ENCODE data around the gene KIN. TPM values are rescaled to one million over a fixed set of nuclear protein-coding genes. Genes with fewer than 3 reads are reported as not detected.
A peak's percentile ranks its signal among the peaks of the same experiment; 100 is the strongest.

KIN gene
- polyA plus RNA-seq, 4 donors, result 7.0 to 12.7 (median 9.1) TPM

GRCh38 chr10:7810443-7810842, 22.6 kb upstream of the KIN start:
- Histone ChIP-seq H3K4me1 (ENCODE audit: control insufficient read depth in 3 of 3, insufficient read depth in 2 of 3, low read depth in 1 of 3, low read length in 2 of 3) (no peaks in the 10 kb centered on the region), H3K9me3 (ENCODE audit: control insufficient read depth in 2 of 2, insufficient read depth in 1 of 2, low read depth in 1 of 2, low read length in 1 of 2) (no peaks in the 10 kb centered on the region), H3K4me3 (ENCODE audit: low read depth in 1 of 3, low read length in 3 of 3) (no peak overlapping the region), H3K27me3 (ENCODE audit: control insufficient read depth in 3 of 3, insufficient read depth in 3 of 3, low read length in 3 of 3) (peaks cover 0 to 3% (median 0%) of the 10 kb centered on the region in 3 donors), H3K36me3 (ENCODE audit: control insufficient read depth in 3 of 3, insufficient read depth in 2 of 3, low read depth in 1 of 3, low read length in 3 of 3) (peaks cover 0 to 10% (median 2%) of the 10 kb centered on the region in 3 donors), H3K27ac (ENCODE audit: low read depth in 1 of 3, low read length in 2 of 3) (no peak overlapping the region)
- no peak for DNase-seq
- WGBS, 3 donors, result 69 to 81% (median 73%) methylated on average over 7 of the region's 7 CpGs
- FAIRE-seq, result no peak

GRCh38 chr10:7808686-7809267, 21.0 kb upstream of the KIN start:
- H3K27ac ChIP-seq (ENCODE audit: low read depth in 1 of 3, low read length in 2 of 3), result no peak overlapping the region
- 64 to 76% (median 68%) methylated on average over 4 of the region's 4 CpGs for WGBS, 3 donors
- H3K4me1 ChIP-seq (ENCODE audit: control insufficient read depth in 3 of 3, insufficient read depth in 2 of 3, low read depth in 1 of 3, low read length in 2 of 3), result no peaks in the 10 kb centered on the region
- DNase-seq (no peak), FAIRE-seq (no peak)
- H3K9me3 ChIP-seq (ENCODE audit: control insufficient read depth in 2 of 2, insufficient read depth in 1 of 2, low read depth in 1 of 2, low read length in 1 of 2), result no peaks in the 10 kb centered on the region
- peaks cover 0 to 3% (median 0%) of the 10 kb centered on the region in 3 donors for H3K27me3 ChIP-seq (ENCODE audit: control insufficient read depth in 3 of 3, insufficient read depth in 3 of 3, low read length in 3 of 3)
- H3K4me3 ChIP-seq (ENCODE audit: low read depth in 1 of 3, low read length in 3 of 3), result no peak overlapping the region
- H3K36me3 ChIP-seq (ENCODE audit: control insufficient read depth in 3 of 3, insufficient read depth in 2 of 3, low read depth in 1 of 3, low read length in 3 of 3), result peaks cover 2 to 18% (median 2%) of the 10 kb centered on the region in 3 donors

GRCh38 chr10:7804741-7805140, 16.9 kb upstream of the KIN start:
- DNase-seq, result no peak
- H3K27ac ChIP-seq (ENCODE audit: low read depth in 1 of 3, low read length in 2 of 3), result no peak overlapping the region
- 49 to 78% (median 70%) methylated on average over 2 of the region's 2 CpGs for WGBS, 3 donors
- no peaks in the 10 kb centered on the region for H3K9me3 ChIP-seq (ENCODE audit: control insufficient read depth in 2 of 2, insufficient read depth in 1 of 2, low read depth in 1 of 2, low read length in 1 of 2)
- peaks cover 11 to 25% (median 16%) of the 10 kb centered on the region in 3 donors for H3K36me3 ChIP-seq (ENCODE audit: control insufficient read depth in 3 of 3, insufficient read depth in 2 of 3, low read depth in 1 of 3, low read length in 3 of 3)
- no peaks in the 10 kb centered on the region for H3K4me1 ChIP-seq (ENCODE audit: control insufficient read depth in 3 of 3, insufficient read depth in 2 of 3, low read depth in 1 of 3, low read length in 2 of 3)
- H3K27me3 ChIP-seq (ENCODE audit: control insufficient read depth in 3 of 3, insufficient read depth in 3 of 3, low read length in 3 of 3), result no peaks in the 10 kb centered on the region
- no peak overlapping the region for H3K4me3 ChIP-seq (ENCODE audit: low read depth in 1 of 3, low read length in 3 of 3)
- FAIRE-seq, result no peak

GRCh38 chr10:7804216-7804615, 16.4 kb upstream of the KIN start:
- H3K27me3 ChIP-seq (ENCODE audit: control insufficient read depth in 3 of 3, insufficient read depth in 3 of 3, low read length in 3 of 3), result no peaks in the 10 kb centered on the region
- H3K4me1 ChIP-seq (ENCODE audit: control insufficient read depth in 3 of 3, insufficient read depth in 2 of 3, low read depth in 1 of 3, low read length in 2 of 3), result no peaks in the 10 kb centered on the region
- peaks cover 11 to 25% (median 19%) of the 10 kb centered on the region in 3 donors for H3K36me3 ChIP-seq (ENCODE audit: control insufficient read depth in 3 of 3, insufficient read depth in 2 of 3, low read depth in 1 of 3, low read length in 3 of 3)
- DNase-seq (no peak), FAIRE-seq (no peak)
- no peak overlapping the region for H3K4me3 ChIP-seq (ENCODE audit: low read depth in 1 of 3, low read length in 3 of 3)
- no peak overlapping the region for H3K27ac ChIP-seq (ENCODE audit: low read depth in 1 of 3, low read length in 2 of 3)
- 90 to 95% (median 94%) methylated on average over 6 of the region's 6 CpGs for WGBS, 3 donors
- no peaks in the 10 kb centered on the region for H3K9me3 ChIP-seq (ENCODE audit: control insufficient read depth in 2 of 2, insufficient read depth in 1 of 2, low read depth in 1 of 2, low read length in 1 of 2)

- H3K4me1 ChIP-seq (ENCODE audit: control insufficient read depth in 3 of 3, insufficient read depth in 2 of 3, low read depth in 1 of 3, low read length in 2 of 3), result no peaks in the 10 kb centered on the region
- no peaks in the 10 kb centered on the region for H3K9me3 ChIP-seq (ENCODE audit: control insufficient read depth in 2 of 2, insufficient read depth in 1 of 2, low read depth in 1 of 2, low read length in 1 of 2)
- peaks cover 11 to 28% (median 23%) of the 10 kb centered on the region in 3 donors for H3K36me3 ChIP-seq (ENCODE audit: control insufficient read depth in 3 of 3, insufficient read depth in 2 of 3, low read depth in 1 of 3, low read length in 3 of 3)
- no peaks in the 10 kb centered on the region for H3K27me3 ChIP-seq (ENCODE audit: control insufficient read depth in 3 of 3, insufficient read depth in 3 of 3, low read length in 3 of 3)
- H3K4me3 ChIP-seq (ENCODE audit: low read depth in 1 of 3, low read length in 3 of 3), result no peak overlapping the region
- WGBS, 3 donors, result 94 to 96% (median 94%) methylated on average over 4 of the region's 4 CpGs
- no peak overlapping the region for H3K27ac ChIP-seq (ENCODE audit: low read depth in 1 of 3, low read length in 2 of 3)
- DNase-seq (no peak), FAIRE-seq (no peak)
Measured at GRCh38 chr10:7802606-7803005, 14.8 kb upstream of the KIN start.

- Histone ChIP-seq H3K4me1 (ENCODE audit: control insufficient read depth in 3 of 3, insufficient read depth in 2 of 3, low read depth in 1 of 3, low read length in 2 of 3) (peaks cover 0 to 3% (median 0%) of the 10 kb centered on the region in 3 donors), H3K36me3 (ENCODE audit: control insufficient read depth in 3 of 3, insufficient read depth in 2 of 3, low read depth in 1 of 3, low read length in 3 of 3) (peaks cover 9 to 24% (median 23%) of the 10 kb centered on the region in 3 donors), H3K4me3 (ENCODE audit: low read depth in 1 of 3, low read length in 3 of 3) (no peak overlapping the region), H3K9me3 (ENCODE audit: control insufficient read depth in 2 of 2, insufficient read depth in 1 of 2, low read depth in 1 of 2, low read length in 1 of 2) (no peaks in the 10 kb centered on the region), H3K27ac (ENCODE audit: low read depth in 1 of 3, low read length in 2 of 3) (no peak overlapping the region), H3K27me3 (ENCODE audit: control insufficient read depth in 3 of 3, insufficient read depth in 3 of 3, low read length in 3 of 3) (no peaks in the 10 kb centered on the region)
- WGBS, 3 donors, result 77 to 80% (median 77%) methylated on average over 6 of the region's 6 CpGs
- no peak for DNase-seq
- FAIRE-seq, result no peak
Measured at GRCh38 chr10:7797582-7797981, 9.8 kb upstream of the KIN start.

GRCh38 chr10:7795605-7796004, 7.8 kb upstream of the KIN start:
- Histone ChIP-seq H3K9me3 (ENCODE audit: control insufficient read depth in 2 of 2, insufficient read depth in 1 of 2, low read depth in 1 of 2, low read length in 1 of 2) (no peaks in the 10 kb centered on the region), H3K27me3 (ENCODE audit: control insufficient read depth in 3 of 3, insufficient read depth in 3 of 3, low read length in 3 of 3) (no peaks in the 10 kb centered on the region), H3K27ac (ENCODE audit: low read depth in 1 of 3, low read length in 2 of 3) (no peak overlapping the region), H3K36me3 (ENCODE audit: control insufficient read depth in 3 of 3, insufficient read depth in 2 of 3, low read depth in 1 of 3, low read length in 3 of 3) (peaks cover 2 to 23% (median 17%) of the 10 kb centered on the region in 3 donors), H3K4me1 (ENCODE audit: control insufficient read depth in 3 of 3, insufficient read depth in 2 of 3, low read depth in 1 of 3, low read length in 2 of 3) (peaks cover 0 to 7% (median 2%) of the 10 kb centered on the region in 3 donors), H3K4me3 (ENCODE audit: low read depth in 1 of 3, low read length in 3 of 3) (no peak overlapping the region)
- 52 to 64% (median 54%) methylated on average over 4 of the region's 4 CpGs for WGBS, 3 donors
- FAIRE-seq, result no peak
- DNase-seq, result peak in 1 of 2 donors; percentile 61

GRCh38 chr10:7794251-7795026, 6.6 kb upstream of the KIN start:
- FAIRE-seq (no peak), DNase-seq (no peak)
- Histone ChIP-seq H3K4me3 (ENCODE audit: low read depth in 1 of 3, low read length in 3 of 3) (no peak overlapping the region), H3K36me3 (ENCODE audit: control insufficient read depth in 3 of 3, insufficient read depth in 2 of 3, low read depth in 1 of 3, low read length in 3 of 3) (peaks cover 0 to 20% (median 15%) of the 10 kb centered on the region in 3 donors), H3K27me3 (ENCODE audit: control insufficient read depth in 3 of 3, insufficient read depth in 3 of 3, low read length in 3 of 3) (no peaks in the 10 kb centered on the region), H3K27ac (ENCODE audit: low read depth in 1 of 3, low read length in 2 of 3) (no peak overlapping the region), H3K9me3 (ENCODE audit: control insufficient read depth in 2 of 2, insufficient read depth in 1 of 2, low read depth in 1 of 2, low read length in 1 of 2) (no peaks in the 10 kb centered on the region), H3K4me1 (ENCODE audit: control insufficient read depth in 3 of 3, insufficient read depth in 2 of 3, low read depth in 1 of 3, low read length in 2 of 3) (peaks cover under 1 to 9% (median 6%) of the 10 kb centered on the region in 3 donors)
- 81 to 87% (median 83%) methylated on average over 4 of the region's 4 CpGs for WGBS, 3 donors
